AG04449 (cell line): ENCODE results near the gene PID1.

ENCODE experiments used
- CTCF ChIA-PET: fragments of 350-600 bp; formaldehyde crosslinking; extraction: SDS; loops from one replicate; lab custom pipeline; 2021; ENCODE audit warnings: antibody characterized with exemption; lab: Yijun Ruan, JAX
- POLR2A ChIA-PET: fragments of 400-600, 350-600 bp; formaldehyde crosslinking; extraction: SDS; loops from one replicate; lab custom pipeline; 2020; ENCODE audit warnings: antibody characterized with exemption, inconsistent platforms; lab: Yijun Ruan, JAX
- DNase-seq: peaks from one replicate; pipeline ENCODE4 v3.0.0-alpha.2; 2010; ENCODE audit warnings: low read depth, low spot score
- H3K4me3 ChIP-seq: 2 replicates; pipeline ENCODE4 v1.5.1; 2011; ENCODE audit warnings: low read depth, mild to moderate bottlenecking, control low read depth, low read length
- CTCF ChIP-seq: IDR thresholded peaks from one replicate; pipeline ENCODE4 v1.5.1; 2011; ENCODE audit warnings: mild to moderate bottlenecking, moderate library complexity, low read length, control low read depth, inconsistent platforms; ENCODE audit not compliant: insufficient read depth; ENCODE audit errors: missing control alignments

Gene PID1

GRCh38 chr2:229268626-229269025 is 2.5 kb downstream of the PID1 start:
- no peak overlapping the region for H3K4me3 ChIP-seq
- CTCF ChIA-PET: no interaction called here
- no peak for DNase-seq
- POLR2A ChIA-PET: no interaction called here
- no peak for TF ChIP-seq CTCF

- CTCF ChIA-PET: no interaction called here
- H3K4me3 ChIP-seq: no peak overlapping the region
- no peak for TF ChIP-seq CTCF
- no peak for DNase-seq
- POLR2A ChIA-PET: no interaction called here
Observed at GRCh38 chr2:229267080-229267479, 4.0 kb downstream of the PID1 start.

DNA sequence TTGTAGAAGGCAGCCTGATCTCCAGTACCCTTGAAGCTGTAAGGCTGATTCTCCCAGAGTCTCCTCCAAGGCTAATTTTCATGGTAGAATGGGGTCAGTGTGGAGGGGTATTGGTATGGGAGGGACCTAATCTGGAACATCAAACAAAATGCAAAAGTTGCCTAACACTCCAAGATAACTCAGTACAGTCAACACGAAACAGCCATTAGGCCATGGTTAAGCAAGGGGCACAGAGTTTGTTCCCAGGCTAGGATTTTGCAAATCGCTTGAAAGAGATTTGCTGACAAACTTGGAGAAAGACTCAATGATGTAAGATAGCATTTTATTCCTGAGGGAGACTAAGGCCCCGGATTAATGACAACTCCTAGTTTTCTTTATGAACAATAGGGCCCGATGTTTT is 5.4 kb downstream of the PID1 start:
- no peak overlapping the region for H3K4me3 ChIP-seq
- ChIA-PET POLR2A (no interaction called here), CTCF (no interaction called here)
- DNase-seq: no peak
- no peak for TF ChIP-seq CTCF

DNA sequence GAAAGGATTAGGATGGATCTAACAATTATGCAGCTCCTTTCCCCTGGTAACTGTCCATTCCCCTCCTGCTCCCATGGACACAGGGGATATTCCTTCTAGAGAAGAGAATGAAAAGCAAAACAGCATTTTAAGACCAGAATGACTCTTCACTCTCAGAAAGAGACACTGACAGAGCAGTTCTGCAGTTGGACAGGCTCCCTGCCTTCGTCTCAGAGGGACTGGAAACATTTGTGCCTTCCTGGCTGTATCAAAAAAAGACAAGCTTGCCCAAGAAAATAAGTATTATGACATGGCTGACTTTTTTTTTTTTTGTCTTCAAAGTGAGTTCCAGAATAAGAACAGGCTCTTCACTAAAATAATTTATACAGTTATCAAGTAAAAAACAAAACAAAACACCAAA is 9.5 kb downstream of the PID1 start:
- CTCF ChIA-PET: no interaction called here
- POLR2A ChIA-PET: no interaction called here

GRCh38 chr2:229261076-229261475 is 10.0 kb downstream of the PID1 start:
- CTCF ChIA-PET: no interaction called here

More for the DNA sequence above, 9.5 kb downstream of the PID1 start:
- no peak for TF ChIP-seq CTCF
- no peak for DNase-seq
- no peak overlapping the region for H3K4me3 ChIP-seq

DNA sequence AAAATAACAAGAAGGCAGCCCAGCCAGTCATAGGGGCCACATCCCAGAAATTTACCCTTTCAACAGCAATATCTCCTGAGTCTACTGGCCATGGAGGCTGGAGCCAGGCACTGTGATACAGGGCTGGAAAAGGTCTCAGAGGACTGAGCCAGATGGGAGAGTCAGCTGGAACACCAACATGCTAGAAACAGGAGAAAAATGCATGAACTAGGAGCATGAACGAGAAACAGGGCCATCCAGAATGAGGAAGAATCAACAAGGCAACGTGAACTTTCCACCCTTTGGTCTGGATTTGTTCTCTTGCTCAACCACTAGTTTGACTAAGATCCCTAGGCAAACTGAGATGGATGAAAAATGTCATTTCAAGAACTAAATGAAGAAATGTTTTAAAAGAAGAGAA is 13.1 kb downstream of the PID1 start:
- ChIA-PET CTCF (no interaction called here), POLR2A (no interaction called here)
- DNase-seq: no peak
- no peak for TF ChIP-seq CTCF
- no peak overlapping the region for H3K4me3 ChIP-seq

More at GRCh38 chr2:229261076-229261475, 10.0 kb downstream of the PID1 start:
- no peak for DNase-seq
- no peak for TF ChIP-seq CTCF
- H3K4me3 ChIP-seq: no peak overlapping the region
- POLR2A ChIA-PET: no interaction called here
